GM15510 (cell line): Measurements from ENCODE around the gene REXO1.

ENCODE experiments used
- POLR2A ChIP-seq: IDR thresholded peaks from 3 replicates; pipeline ENCODE4 v1.6.1; 2011; ENCODE audit warnings: borderline replicate concordance; ENCODE audit not compliant: insufficient read length; ENCODE audit errors: extremely low read depth

The REXO1 gene

DNA sequence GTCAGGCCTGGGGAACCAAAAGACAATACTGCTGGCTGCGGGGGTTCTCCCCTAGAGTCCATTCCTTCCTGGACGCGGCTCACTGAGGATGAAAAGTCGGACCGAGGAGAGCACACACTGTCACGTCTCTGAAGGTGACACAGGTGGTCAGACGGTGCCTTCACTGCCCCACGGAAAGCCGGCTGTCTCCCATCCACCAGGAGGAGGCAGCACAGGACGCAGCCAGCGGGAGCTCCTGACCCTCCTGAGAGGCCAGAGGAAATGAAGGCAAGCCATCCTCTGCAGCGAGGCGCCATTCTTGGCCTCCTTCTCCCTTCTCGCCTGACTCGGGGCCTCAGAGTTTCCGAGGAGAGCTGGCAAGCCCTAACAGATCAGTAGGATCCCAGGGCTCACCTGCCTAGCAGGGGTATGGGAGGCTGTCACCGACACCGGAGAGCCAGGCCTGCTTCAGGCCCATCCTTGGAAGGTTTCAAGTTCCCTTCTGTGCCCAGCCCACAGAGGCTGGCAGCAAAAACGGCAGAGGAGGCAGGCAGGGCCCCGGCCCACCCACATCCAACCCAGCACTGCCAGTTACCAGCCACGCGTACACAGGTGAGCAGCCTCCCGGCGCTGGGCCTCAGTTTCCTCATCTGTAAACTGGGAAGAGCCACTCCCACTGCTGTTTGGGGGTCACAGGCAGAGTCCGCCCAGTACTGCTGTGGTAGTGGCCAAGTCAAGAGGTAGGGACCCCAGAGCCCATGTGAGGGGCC is 4.5 kb downstream of the REXO1 start:
- TF ChIP-seq POLR2A = no peak

DNA sequence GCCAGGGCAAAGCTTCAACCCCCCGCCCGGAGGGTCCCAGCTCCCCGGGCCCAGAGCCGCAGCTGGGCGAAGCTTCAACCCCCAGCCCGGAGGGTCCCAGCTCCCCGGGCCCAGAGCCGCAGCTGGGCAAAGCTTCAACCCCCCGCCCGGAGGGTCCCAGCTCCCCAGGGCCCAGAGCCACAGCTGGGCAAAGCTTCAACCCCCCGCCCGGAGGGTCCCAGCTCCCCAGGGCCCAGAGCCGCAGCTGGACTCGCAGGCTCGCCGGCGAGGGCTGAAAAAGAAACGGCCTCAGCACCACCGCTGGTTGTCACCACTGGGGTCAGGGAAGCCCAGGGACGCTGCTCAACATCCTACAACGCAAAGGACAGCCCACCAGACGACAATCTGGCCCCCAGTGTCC is 5.2 kb downstream of the REXO1 start:
- no peak for TF ChIP-seq POLR2A

- no peak for TF ChIP-seq POLR2A
Observed at GRCh38 chr19:1841209-1841924, 6.9 kb downstream of the REXO1 start.

DNA sequence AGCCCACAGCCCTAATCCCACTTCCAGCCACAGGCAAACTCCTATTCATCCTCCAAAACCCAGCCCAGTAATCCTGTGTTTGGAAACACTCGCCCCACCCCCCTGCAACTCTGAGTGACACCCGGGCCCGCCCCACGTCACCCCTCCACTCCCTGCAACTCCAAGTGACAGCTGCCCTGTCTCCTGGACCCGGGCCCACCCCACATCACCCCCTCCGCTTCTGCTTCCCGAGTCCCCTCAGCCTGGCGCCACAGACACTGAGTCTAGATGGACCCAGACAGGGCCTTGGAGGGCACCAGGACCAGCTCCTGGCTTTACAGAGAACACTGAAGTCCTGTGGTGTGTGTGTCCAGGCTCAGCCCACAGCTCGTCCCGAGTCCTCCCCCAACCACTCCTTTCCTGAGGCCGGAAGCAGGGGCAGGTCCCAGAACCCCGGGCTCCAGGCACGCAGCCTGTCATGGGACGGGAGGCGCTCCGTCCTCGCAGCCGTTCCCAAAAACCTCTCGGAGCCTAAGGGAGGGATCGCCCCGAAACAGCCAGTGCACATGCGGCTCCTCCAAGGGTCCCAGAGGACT is 7.7 kb downstream of the REXO1 start:
- no peak for TF ChIP-seq POLR2A

DNA sequence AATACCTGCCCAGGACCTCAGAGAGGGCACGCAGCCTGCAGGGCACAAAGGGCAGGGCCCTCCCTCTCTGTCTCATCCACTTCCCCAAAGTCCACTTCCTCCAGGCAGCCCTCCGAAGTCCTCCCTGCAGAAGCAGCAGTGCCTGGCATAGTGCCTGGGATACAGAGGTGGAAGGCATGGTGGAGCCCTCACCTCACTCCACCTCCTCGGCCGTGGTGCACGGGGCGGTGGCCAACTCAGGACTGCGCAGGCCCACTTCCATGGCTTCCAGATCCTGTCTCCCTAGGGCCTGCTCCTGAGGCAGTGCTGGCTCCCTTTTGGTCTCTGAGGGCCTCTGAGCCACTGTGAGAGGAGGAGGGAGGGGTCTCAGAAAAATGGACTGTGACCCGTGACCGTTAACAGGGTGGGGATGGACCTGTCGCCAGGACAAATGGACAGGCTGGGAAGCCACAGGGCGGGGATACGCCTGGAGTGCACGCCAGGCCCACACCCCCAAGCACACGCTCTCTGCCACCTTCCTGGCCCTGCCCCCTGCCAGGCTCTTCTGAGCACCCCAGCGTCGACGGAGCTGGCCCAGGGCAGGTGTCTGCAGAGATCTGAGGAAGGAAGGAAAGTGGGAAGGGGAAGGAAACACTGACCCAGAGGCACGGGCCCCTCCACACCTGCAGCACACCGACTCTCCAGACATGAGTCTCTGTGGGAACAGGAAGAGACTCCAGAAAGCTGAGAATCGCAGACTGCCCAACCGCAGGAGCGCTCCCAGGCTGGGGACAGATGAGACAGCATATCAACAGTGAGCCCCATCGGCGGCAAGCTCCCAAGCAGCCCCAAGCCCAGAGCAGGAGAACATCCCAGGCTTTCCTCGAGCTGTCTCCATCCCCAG is 8.4 kb downstream of the REXO1 start:
- TF ChIP-seq POLR2A = no peak

GRCh38 chr19:1837625-1838105 is 10.6 kb downstream of the REXO1 start:
- TF ChIP-seq POLR2A = no peak

DNA sequence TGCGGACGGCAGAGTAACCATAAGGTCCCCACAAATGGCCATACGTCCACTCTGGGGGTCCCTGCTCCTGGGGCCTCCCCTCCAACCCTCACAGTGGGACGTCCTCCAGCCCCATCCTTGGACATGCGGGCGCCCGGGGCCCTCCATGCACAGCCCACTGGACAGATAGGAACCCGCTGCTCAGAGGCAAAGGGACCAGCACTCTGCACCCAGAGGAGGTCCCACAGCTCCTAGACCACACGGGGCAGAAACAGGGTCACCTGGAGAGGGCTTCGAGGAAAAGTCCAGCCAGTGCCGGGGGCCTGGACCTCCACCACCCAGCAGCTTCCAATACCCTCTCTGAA is 11.1 kb downstream of the REXO1 start:
- TF ChIP-seq POLR2A = no peak

DNA sequence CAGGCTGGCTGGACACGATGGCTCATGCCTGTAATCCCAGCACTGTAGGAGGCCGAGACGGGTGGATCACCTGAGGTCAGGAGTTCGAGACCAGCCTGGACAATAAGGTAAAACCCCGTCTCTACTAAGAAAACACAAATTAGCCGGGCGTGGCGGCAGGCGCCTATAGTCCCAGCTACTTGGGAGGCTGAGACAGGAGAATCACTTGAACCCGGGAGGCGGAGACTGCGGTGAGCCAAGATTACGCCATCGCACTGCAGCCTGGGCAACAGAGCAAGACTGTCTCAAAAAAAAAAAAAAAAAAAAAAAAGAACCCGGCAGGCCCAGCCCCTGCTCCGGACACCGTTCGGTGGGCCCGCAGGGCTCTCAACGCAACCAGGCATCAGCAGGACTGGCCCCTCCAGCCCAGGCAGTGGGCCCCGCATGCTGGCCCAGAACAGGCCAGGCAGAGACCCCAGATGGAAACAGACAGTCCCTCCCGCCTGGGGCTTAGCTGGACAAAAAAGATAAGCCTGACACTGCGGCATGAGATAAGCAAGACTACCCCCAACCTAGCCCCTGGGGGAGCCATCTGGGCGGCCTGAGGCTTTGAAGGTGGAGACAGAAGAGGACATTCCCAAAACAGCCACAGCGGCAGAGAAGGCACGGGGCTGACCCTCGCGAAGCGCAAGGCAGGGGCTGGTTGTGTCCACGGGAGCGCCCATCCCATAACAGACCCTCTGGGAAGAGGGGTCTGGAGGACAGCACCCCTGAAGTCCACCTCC is 11.6 kb downstream of the REXO1 start:
- no peak for TF ChIP-seq POLR2A

DNA sequence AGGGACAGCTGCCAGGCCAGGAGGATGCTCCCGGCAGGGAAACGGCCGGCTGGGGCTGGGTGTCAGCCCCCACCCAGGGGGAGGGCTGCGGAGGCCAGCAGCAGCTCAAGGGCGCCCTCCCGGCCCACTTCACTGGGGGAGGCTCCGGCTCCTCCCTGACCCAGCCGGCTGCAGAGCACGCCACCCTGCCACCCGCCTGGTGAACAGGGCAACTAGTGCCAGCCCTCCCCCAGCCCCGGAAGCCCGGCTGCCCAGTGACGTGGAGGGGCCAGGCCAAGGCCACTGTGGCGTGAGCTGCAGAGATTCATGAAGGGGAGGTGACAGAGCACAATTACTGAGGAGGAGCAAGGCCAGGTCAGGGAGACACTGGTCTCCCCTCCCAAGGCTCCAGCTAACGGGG is 14.7 kb downstream of the REXO1 start:
- TF ChIP-seq POLR2A = no peak

DNA sequence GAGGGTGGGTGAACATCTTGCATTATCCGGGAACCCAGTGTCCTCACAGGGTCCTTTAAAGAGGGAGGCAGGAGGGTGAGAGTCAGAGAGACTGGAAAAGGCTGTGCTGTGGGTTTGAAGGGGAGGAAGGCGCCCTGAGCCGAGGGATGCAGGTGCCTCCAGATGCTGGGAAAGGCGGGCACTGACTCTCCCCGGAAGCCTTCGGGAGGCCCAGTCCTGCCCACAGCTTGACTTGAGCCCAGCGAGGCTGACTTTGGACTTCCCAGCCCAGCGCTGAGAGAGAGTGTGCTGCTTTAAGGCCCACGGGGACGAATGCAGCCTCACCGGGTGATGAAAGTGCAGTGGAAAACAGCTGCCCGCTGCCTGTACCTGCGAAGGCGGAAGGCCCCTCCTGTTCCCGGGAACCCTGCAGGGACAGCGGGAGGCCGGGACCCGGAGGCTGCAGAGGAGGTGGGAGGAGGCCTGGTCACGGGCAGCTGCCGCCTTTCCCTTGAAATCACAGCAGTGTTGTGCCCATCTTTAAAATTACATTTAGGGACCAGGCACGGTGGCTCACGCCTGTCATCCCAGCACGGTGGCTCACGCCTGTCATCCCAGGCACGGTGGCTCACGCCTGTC is 16.1 kb downstream of the REXO1 start:
- TF ChIP-seq POLR2A = no peak

DNA sequence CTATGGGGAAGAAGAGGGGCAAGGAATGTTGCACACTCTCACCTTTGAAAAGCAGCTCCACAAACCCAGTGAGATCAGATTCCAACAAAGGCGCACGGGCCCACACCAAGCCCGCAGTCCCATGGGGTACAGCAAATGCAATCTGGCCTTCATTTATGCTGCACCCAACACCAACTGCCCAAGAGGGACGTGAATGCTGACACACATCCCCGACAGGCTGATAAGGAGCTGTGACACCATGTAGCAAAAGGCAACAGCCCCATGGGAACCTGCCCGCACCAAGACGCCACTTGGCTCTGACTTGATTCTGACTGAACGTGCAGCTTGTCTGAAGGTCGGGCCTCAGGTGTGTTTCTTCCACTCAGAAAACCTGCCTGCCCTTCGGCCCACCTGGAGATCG is 17.3 kb downstream of the REXO1 start:
- TF ChIP-seq POLR2A = no peak

DNA sequence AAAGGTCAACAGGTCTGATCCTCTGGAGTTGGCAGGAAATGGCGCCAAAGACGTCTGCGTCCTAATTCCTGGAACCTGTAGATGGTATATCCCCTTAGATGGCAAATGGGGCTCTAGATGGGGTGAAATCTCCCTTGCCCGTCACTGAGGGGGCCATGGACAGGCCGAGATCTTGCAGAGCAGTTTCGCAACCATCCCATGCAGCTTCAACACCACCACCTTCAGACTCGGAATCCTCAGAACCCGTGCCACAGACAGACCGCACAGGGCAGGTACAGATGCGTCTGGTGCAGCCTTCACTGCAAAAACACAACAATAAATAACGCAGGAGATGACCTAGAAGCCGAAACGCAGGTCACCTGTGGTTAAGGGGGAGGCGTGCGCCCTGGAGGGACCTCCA is 17.7 kb downstream of the REXO1 start:
- TF ChIP-seq POLR2A = no peak

- TF ChIP-seq POLR2A = no peak
Observed at GRCh38 chr19:1829958-1830357, 18.3 kb downstream of the REXO1 start.

- TF ChIP-seq POLR2A = no peak
Observed at GRCh38 chr19:1828279-1829238, 19.7 kb downstream of the REXO1 start.
